HepG2 (cell line): ENCODE measurements around the gene KCNMB4. TPM values are rescaled to one million over a fixed set of nuclear protein-coding genes. Genes with fewer than 3 reads are reported as not detected.
A peak's percentile ranks its signal among the peaks of the same experiment; 100 is the strongest.

Source experiments
- ATAC-seq: fragments of 200-7000 bp; cut with Tn5 transposase; 3 replicates; pipeline ENCODE4 v1.9.1; 2020; ENCODE audit warnings: mild to moderate bottlenecking, moderate library complexity
- BruUV-seq: library from RNA; stranded (reverse); fragments of 400-500 nt; replicated peaks from 2 replicates; lab custom pipeline; 2021; lab: Mats Ljungman, UMichigan
- CTCF ChIA-PET: fragments of 300-600 bp; formaldehyde crosslinking; extraction: SDS; loops from one replicate; lab custom pipeline; 2021; ENCODE audit warnings: low total read pairs, inconsistent platforms, low intra/inter-chr PET ratio; lab: Yijun Ruan, JAX
- POLR2A ChIA-PET: fragments of 350-600 bp; sonication (Branson Sonifier 250); formaldehyde crosslinking; loops from one replicate; lab custom pipeline; 2020; ENCODE audit warnings: antibody characterized with exemption, inconsistent platforms; lab: Yijun Ruan, JAX
- DNase-seq: peaks from one replicate; pipeline ENCODE4 v3.0.0-alpha.2; 2015; ENCODE audit warnings: low spot score
- FAIRE-seq: peaks from 3 replicates; lab custom pipeline; 2011; peaks lifted over from hg19 to GRCh38; lab: Jason Lieb, UNC
- H2AFZ ChIP-seq: one replicate; pipeline ENCODE4 v1.6.1; 2011; ENCODE audit warnings: low read length, inconsistent platforms
- H3K27ac ChIP-seq: fragments of 300-600 bp; 3 replicates; pipeline ENCODE4 v1.8.0; 2011; ENCODE audit warnings: mixed run types, mild to moderate bottlenecking, mixed read lengths, low read length, inconsistent platforms; ENCODE audit not compliant: insufficient read depth; ENCODE audit errors: extremely low read length
- H3K27me3 ChIP-seq, 2 experiments: fragments of 200-600 bp in 1 of 2; 2 replicates in 1 of 2; 3 replicates in 1 of 2; pipeline versions ENCODE4 v1.6.0 to v1.8.0; 2011; ENCODE audit warnings: low read length in 2 of 2, mild to moderate bottlenecking in 2 of 2, moderate library complexity in 2 of 2, inconsistent platforms in 1 of 2; ENCODE audit not compliant: insufficient read depth in 2 of 2, control insufficient read depth in 1 of 2
- H3K36me3 ChIP-seq, 2 experiments: fragments of 200-600 bp in 1 of 2; replicated peaks in 1 of 2; 2 replicates in 1 of 2; 3 replicates in 1 of 2; pipeline versions ENCODE4 v1.5.1 to v1.8.0; 2011; ENCODE audit warnings: low read length in 2 of 2, inconsistent platforms in 1 of 2; ENCODE audit not compliant: insufficient read depth in 2 of 2, control insufficient read depth in 1 of 2
- H3K4me1 ChIP-seq: 2 replicates; pipeline ENCODE4 v1.5.1; 2012; ENCODE audit warnings: low read length, inconsistent platforms; ENCODE audit not compliant: insufficient read depth
- H3K4me2 ChIP-seq: 2 replicates; pipeline ENCODE4 v1.6.0; 2011; ENCODE audit warnings: low read depth, low read length, inconsistent platforms
- H3K4me3 ChIP-seq, 3 experiments: fragments of 200-600 bp in 1 of 3; sonication (generic), shearing (Covaris generic) in 1 of 3; replicated peaks in 1 of 3; 2 replicates each; pipeline ENCODE4 v1.5.1; 2011 to 2016; ENCODE audit warnings: low read length in 3 of 3, inconsistent platforms in 2 of 3, low read depth in 2 of 3, mild to moderate bottlenecking in 2 of 3, control low read depth in 1 of 3, mixed read lengths in 1 of 3; ENCODE audit not compliant: insufficient read depth in 1 of 3
- H3K79me2 ChIP-seq: one replicate; pipeline ENCODE4 v1.6.1; 2011; ENCODE audit warnings: low read length, inconsistent platforms; ENCODE audit not compliant: insufficient read depth
- H3K9ac ChIP-seq: 2 replicates; pipeline ENCODE4 v1.6.0; 2011; ENCODE audit warnings: mild to moderate bottlenecking, low read depth, low read length, inconsistent platforms; ENCODE audit not compliant: insufficient read depth
- H3K9me3 ChIP-seq: 2 replicates; pipeline ENCODE4 v1.5.1; 2012; ENCODE audit warnings: mild to moderate bottlenecking, low read length
- H4K20me1 ChIP-seq: 2 replicates; pipeline ENCODE4 v1.6.0; 2011; ENCODE audit warnings: inconsistent platforms, mild to moderate bottlenecking, low read length, moderate library complexity; ENCODE audit not compliant: insufficient read depth
- CENPX ChIP-seq: sonication (generic); formaldehyde crosslinking; IDR thresholded peaks from 2 replicates; pipeline ENCODE4 v1.9.0; 2021; ENCODE audit warnings: mild to moderate bottlenecking, missing genetic modification reagents, moderate library complexity
- HDAC1 ChIP-seq: sonication (generic); formaldehyde crosslinking; IDR thresholded peaks from 2 replicates; pipeline ENCODE4 v1.5.1; 2020; ENCODE audit warnings: mild to moderate bottlenecking, missing genetic modification reagents
- KLF16 ChIP-seq, 2 experiments: sonication (generic) in 1 of 2; formaldehyde crosslinking in 1 of 2; IDR thresholded peaks; 2 replicates each; pipeline versions ENCODE4 v1.6.1 to v1.8.0; 2016 to 2023; ENCODE audit warnings: missing genetic modification reagents in 2 of 2, missing compliant biosample characterization in 1 of 2
- RBM39 ChIP-seq: fragments of 200-400 bp; formaldehyde crosslinking; IDR thresholded peaks from one replicate; pipeline ENCODE4 v1.6.1; 2018; ENCODE audit warnings: antibody characterized with exemption, mild to moderate bottlenecking, low read depth, low read length; ENCODE audit not compliant: poor library complexity, severe bottlenecking
- RELA ChIP-seq: sonication (generic); formaldehyde crosslinking; IDR thresholded peaks from 2 replicates; pipeline ENCODE4 v1.4.0; 2020; ENCODE audit warnings: missing genetic modification reagents
- SOX6 ChIP-seq, 2 experiments: fragments of 450-650 bp in 1 of 2; sonication (generic) in 1 of 2; formaldehyde crosslinking in 1 of 2; IDR thresholded peaks; 2 replicates each; pipeline versions ENCODE4 v1.4.0 to v1.6.1; 2017 to 2020; ENCODE audit warnings: antibody characterized with exemption in 1 of 2, mild to moderate bottlenecking in 1 of 2, missing genetic modification reagents in 1 of 2
- TFDP1 ChIP-seq: IDR thresholded peaks from 2 replicates; pipeline ENCODE4 v1.6.1; 2016; ENCODE audit warnings: missing compliant biosample characterization, missing genetic modification reagents, borderline replicate concordance
- TFDP2 ChIP-seq: sonication (generic); formaldehyde crosslinking; IDR thresholded peaks from 2 replicates; pipeline ENCODE4 v1.4.0; 2020; ENCODE audit warnings: missing genetic modification reagents
- TFE3 ChIP-seq: IDR thresholded peaks from 2 replicates; pipeline ENCODE4 v1.6.1; 2016
- YEATS4 ChIP-seq: sonication (generic); formaldehyde crosslinking; IDR thresholded peaks from 2 replicates; pipeline ENCODE4 v1.4.0; 2020; ENCODE audit warnings: missing genetic modification reagents, borderline replicate concordance
- ZC3H13 ChIP-seq: sonication (generic); formaldehyde crosslinking; IDR thresholded peaks from 2 replicates; pipeline ENCODE4 v1.8.1; 2023; ENCODE audit warnings: mild to moderate bottlenecking, missing genetic modification reagents, moderate library complexity
- ZNF563 ChIP-seq: sonication (generic); formaldehyde crosslinking; IDR thresholded peaks from 2 replicates; pipeline ENCODE4 v1.8.0; 2022; ENCODE audit warnings: mild to moderate bottlenecking, moderate library complexity, missing genetic modification reagents
- ZNF616 ChIP-seq: sonication (generic); formaldehyde crosslinking; IDR thresholded peaks from 2 replicates; pipeline ENCODE4 v1.5.0; 2020; ENCODE audit warnings: low read depth, mild to moderate bottlenecking, missing genetic modification reagents
- ZNF788 ChIP-seq: sonication (generic); formaldehyde crosslinking; IDR thresholded peaks from 2 replicates; pipeline ENCODE4 v1.5.0; 2020; ENCODE audit warnings: mild to moderate bottlenecking, missing genetic modification reagents, borderline replicate concordance
- ZNF883 ChIP-seq: sonication (generic); formaldehyde crosslinking; IDR thresholded peaks from 2 replicates; pipeline ENCODE4 v1.5.1; 2020; ENCODE audit warnings: mild to moderate bottlenecking, missing genetic modification reagents; ENCODE audit errors: not compliant biosample characterization
- WGBS: methylation state at CpG from one replicate; pipeline ENCODE4 v1.1.6; 2017; ENCODE audit warnings: low lambda C conversion rate; 5-methylcytosine and 5-hydroxymethylcytosine counted together
- in situ Hi-C: cut with HindIII; loops from 2 replicates; pipeline ENCODE4 v1.10.0; 2017; ENCODE audit warnings: low pct_unique_long_range_greater_than_20kb; ENCODE audit not compliant: extremely low pct_ligation_motif_present
- intact Hi-C: fragments of 100-400 bp; cut with micrococcal nuclease; formaldehyde crosslinking; loops from one replicate; pipeline ENCODE4 v1.10.0; 2022; ENCODE audit not compliant: unreplicated experiment
- polyA plus RNA-seq, 8 experiments: library from polyadenylated mRNA; depleted of rRNA in 3 of 8; stranded (reverse) in 7 of 8; unstranded in 1 of 8; fragments of >200 nt; fragmentation: Illumina TruSeq in 4 of 8; extraction: Trizol in 4 of 8; gene quantifications; 2 replicates each; pipeline versions ENCODE4 v1.2.1 to v1.2.3, GENCODE V29; 2011 to 2016; ENCODE audit warnings: low read depth in 4 of 8, missing spikeins in 1 of 8, mixed read lengths in 1 of 8; ENCODE audit not compliant: insufficient read depth in 1 of 8
- total RNA-seq, 5 experiments: library from RNA; depleted of rRNA; stranded (reverse); fragments of >200 nt; fragmentation: Illumina TruSeq; extraction: Trizol; gene quantifications; 2 replicates each; pipeline ENCODE4 v1.2.3, GENCODE V29; 2016; ENCODE audit warnings: low read depth in 1 of 5
- TF ChIP-seq, protein P1 (sequence below): sonication (generic); formaldehyde crosslinking; IDR thresholded peaks from 2 replicates; pipeline ENCODE4 v1.9.0; 2021; ENCODE audit warnings: missing genetic modification reagents, borderline replicate concordance

The KCNMB4 gene
- total and polyA plus RNA-seq, 2 of the 13 experiments (the other 11 are each of a cell fraction or from before 2014, with no cell fraction given), result 0.67 to 0.84 TPM

GRCh38 chr12:70366581-70367257 is 629 bp downstream of the KCNMB4 start:
- ATAC-seq (peak; percentile 60), DNase-seq (peak; percentile 13), FAIRE-seq (no peak)
- no peak overlapping the region for H3K27ac ChIP-seq
- H3K9me3 ChIP-seq, result no peaks in the 10 kb centered on the region
- H3K4me3 ChIP-seq, result peak overlapping the region; percentile 69 to 78 (median 77)
- no peaks in the 10 kb centered on the region for H4K20me1 ChIP-seq
- intact Hi-C loops (loop anchor here (2.0 to 10.0 kb wide), 3 partner anchors 122 to 382 kb away; partner anchors contain the start of gene CNOT2), in situ Hi-C loops (loop anchor here (5.0 to 25.0 kb wide), 2 partner anchors 124 to 479 kb away; partner anchors contain the start of gene CNOT2)
- H3K4me1 ChIP-seq, result peaks cover 20% of the 10 kb centered on the region
- CTCF ChIA-PET, result no interaction called here
- H3K4me2 ChIP-seq, result peak overlapping the region; percentile 98
- peaks cover 0 to 21% of the 10 kb centered on the region in 2 experiments; a peak in 4 of 5 replicates for H3K27me3 ChIP-seq
- 10% methylated on average over 4 of the region's 69 CpGs for WGBS
- H3K79me2 ChIP-seq, result no peaks in the 10 kb centered on the region
- POLR2A ChIA-PET, result no interaction called here
- H3K36me3 ChIP-seq, result no peaks in the 10 kb centered on the region
- H2AFZ ChIP-seq, result peak overlapping the region; percentile 57
- H3K9ac ChIP-seq, result 0 out of 2 replicates have a peak overlapping the region, but pooled peaks have one; percentile 13
- no TSS peak for BruUV-seq
- TF ChIP-seq, protein P1, sequence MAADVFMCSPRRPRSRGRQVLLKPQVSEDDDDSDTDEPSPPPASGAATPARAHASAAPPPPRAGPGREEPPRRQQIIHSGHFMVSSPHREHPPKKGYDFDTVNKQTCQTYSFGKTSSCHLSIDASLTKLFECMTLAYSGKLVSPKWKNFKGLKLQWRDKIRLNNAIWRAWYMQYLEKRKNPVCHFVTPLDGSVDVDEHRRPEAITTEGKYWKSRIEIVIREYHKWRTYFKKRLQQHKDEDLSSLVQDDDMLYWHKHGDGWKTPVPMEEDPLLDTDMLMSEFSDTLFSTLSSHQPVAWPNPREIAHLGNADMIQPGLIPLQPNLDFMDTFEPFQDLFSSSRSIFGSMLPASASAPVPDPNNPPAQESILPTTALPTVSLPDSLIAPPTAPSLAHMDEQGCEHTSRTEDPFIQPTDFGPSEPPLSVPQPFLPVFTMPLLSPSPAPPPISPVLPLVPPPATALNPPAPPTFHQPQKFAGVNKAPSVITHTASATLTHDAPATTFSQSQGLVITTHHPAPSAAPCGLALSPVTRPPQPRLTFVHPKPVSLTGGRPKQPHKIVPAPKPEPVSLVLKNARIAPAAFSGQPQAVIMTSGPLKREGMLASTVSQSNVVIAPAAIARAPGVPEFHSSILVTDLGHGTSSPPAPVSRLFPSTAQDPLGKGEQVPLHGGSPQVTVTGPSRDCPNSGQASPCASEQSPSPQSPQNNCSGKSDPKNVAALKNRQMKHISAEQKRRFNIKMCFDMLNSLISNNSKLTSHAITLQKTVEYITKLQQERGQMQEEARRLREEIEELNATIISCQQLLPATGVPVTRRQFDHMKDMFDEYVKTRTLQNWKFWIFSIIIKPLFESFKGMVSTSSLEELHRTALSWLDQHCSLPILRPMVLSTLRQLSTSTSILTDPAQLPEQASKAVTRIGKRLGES (CRISPR knock-in tag), result no peak
- TF ChIP-seq ZNF563 (CRISPR knock-in tag) (peak; percentile 25; the same call in 1 of the 2 replicates), ZNF788 (CRISPR knock-in tag) (0 out of 2 replicates have a peak, but pooled peaks have one; percentile 46), KLF16 (CRISPR knock-in tag; IDR thresholded peaks at IDR 0.05) (no peak), TFDP2 (peak; percentile 35; the same call in 1 of the 2 replicates), TFDP1 (CRISPR knock-in tag) (peak; percentile 40; the same call in 1 of the 2 replicates), YEATS4 (CRISPR knock-in tag) (no peak), CENPX (no peak), HDAC1 (peak; percentile 21; the same call in 1 of the 2 replicates), SOX6 (IDR thresholded peaks at IDR 0.05) (no peak), SOX6 (CRISPR knock-in tag; IDR thresholded peaks at IDR 0.05) (peak; percentile 24; the same call in 1 of the 2 replicates), ZNF883 (CRISPR knock-in tag) (peak; percentile 20), ZNF616 (no peak), ZC3H13 (no peak), RELA (no peak), TFE3 (CRISPR knock-in tag) (no peak), RBM39 (no peak)
